Hematopoietic multipotent progenitor cell treated with erythropoietin and hydrocortisone succinate and interleukin-3 and kit ligand, for 17 days (in vitro differentiated cells): ENCODE results near the gene DDO.
"Not testable (repeated sequence)": the region's sequence is repeated elsewhere in the genome, so short reads cannot be mapped to it uniquely, and the experiment has no call there.

Source experiments
- DNase-seq: peaks from one replicate; pipeline ENCODE4 v3.0.0-alpha.2; 2015; ENCODE audit warnings: low spot score

The DDO gene

DNA sequence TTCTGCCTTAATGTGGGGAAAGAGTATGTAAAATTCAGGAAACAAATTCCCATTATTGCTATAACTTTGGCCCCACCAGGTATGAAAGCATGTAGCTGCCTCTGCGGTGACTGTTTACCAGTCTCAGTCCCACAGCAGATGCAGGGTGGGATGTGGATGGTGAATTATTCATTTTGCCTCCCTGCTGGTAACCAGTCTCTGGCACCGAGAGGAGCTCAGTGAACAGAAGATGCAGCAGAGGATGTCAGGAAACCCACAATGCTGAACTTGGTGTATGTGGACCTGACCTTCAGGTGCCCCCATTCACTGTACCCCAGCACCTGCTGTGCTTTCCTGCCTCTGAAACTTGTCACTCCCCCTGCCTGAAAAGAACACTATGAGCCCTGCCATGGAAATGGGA is 48.4 kb downstream of the DDO start:
- DNase-seq: no peak

DNA sequence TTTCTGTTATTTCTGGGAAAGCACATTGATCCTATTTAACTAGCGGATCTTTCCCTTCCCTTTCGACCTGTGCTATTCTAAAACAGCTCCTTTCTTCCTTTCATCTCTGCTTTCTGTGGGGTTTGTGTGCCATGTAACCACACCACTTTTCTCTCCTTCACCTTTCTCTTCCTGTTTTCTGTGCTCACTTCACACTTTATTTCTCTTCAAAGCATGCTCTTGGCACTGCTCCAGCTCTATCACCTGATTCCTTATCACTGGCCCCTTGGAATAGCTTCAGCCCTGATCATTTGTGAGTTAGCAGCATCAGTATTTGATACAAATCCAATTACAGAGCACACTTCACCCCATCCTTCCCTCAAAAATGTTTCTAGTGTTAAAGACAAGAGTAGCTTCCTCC is 49.1 kb downstream of the DDO start:
- no peak for DNase-seq

DNA sequence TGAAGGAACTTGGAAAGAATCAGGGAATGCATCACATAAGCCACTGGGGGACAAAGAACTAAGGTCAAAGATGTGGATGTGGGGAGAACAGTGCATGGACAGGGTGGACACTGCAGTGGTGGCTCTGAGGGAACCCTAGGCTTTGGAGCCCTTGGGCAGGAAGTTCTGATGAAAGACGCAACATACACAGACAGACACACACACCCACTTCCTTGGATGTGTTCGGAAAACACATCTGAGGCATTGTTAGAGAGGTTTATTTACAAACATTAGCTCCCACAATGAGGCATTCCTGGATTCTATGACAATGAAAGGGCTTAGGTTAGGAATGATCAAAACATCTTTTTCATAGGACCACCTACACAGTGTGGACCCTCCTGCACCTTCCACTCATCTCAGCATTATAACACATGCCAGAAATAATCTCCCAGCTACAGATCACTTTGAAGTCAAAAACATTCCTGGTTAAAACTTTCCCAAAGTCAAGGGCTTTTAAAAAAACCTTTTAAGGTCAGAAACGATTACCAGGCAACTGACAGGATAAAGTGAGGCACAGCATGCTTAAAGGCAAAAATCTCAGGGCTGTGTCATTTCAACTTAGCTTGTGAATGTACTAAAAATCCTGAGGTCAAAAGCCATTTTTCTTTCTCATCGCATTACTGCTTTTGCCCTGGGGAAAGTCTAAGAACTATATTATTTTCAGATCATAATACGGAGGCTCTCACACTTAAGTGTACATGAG is 50.8 kb downstream of the DDO start:
- DNase-seq: no peak

DNA sequence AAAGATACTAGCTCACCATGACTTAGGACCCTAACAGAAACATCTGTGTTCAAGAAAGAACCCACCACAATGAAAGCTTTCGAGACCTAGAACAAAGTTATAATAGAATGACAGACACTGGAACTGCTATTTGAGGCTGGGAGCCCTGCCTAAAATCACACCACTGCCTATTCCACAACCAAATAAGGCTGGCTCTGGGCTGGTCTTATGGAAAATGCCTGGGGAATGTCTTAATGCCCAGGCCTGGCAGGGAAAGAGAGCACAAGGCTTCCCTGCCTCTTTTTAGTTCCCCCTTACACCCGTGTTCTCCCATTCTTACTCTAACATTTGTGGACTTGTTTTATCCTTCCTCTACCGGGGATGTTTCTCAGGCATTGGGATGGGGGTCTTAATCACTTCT is 51.6 kb downstream of the DDO start:
- no peak for DNase-seq

DNA sequence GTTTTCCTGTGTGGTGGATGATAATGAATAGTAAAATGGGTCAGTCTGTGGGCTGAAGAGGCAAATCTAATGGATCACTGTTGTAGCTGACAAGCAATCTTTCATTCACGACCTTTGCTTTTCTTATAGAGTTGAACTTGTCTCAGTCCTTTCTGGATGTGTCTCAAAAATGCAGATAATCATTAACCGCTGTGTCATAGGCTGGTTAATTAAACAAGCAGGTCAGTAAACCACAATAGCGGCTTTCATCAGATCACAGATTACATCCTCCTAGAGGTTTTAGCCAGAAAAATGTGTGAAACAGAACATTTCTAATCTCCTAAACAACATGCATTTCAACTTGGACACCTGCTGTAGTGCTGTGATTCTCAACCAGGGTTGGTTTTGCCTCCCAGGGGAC is 54.7 kb downstream of the DDO start:
- DNase-seq: no peak

DNA sequence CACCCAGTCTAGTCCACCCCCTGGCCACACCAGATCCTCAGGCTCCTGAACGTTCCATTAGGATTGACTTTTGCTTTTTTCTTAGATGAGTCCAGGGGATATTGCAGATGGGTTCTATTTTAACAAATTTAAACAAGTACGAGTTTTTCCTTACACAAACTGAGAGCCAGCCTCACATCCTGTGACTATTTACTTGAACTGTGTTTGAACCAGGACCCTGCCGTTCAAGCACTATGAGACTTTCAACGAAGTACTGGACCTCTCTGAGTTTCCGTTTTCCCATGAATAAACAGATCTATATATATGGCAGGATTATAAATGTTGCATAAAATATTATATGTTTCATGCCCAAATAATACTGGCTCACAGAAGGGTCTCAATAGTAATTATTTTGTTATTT is 55.8 kb downstream of the DDO start:
- no peak for DNase-seq

DNA sequence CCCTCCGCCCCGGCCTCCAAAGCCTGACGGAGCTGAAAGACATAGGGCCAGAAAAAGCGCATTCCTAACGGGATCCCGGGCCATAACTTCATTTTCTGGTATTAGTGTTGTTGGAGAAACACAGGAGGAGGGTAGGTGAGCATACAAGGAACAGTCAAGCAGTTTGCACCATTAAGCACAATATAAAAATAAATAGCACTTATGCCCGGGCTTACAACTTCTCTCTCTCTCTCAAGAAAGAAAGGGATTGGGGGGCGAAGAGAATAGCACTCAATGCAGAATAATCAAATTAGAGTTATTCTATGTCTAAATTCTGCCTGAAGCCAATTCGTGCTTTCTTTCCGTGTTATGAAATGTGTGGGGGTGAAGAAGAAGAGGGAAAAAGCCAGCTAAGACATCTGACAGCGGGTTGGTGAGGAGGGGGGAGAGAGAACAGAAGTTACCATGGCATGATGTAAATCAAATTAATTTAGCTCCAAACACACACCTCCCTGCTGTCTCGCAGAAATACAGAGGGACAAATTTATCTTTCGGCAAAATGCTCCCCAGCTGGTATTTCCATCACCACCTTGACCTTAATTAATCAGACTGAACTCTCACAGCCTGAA is 56.7 kb downstream of the DDO start:
- no peak for DNase-seq

DNA sequence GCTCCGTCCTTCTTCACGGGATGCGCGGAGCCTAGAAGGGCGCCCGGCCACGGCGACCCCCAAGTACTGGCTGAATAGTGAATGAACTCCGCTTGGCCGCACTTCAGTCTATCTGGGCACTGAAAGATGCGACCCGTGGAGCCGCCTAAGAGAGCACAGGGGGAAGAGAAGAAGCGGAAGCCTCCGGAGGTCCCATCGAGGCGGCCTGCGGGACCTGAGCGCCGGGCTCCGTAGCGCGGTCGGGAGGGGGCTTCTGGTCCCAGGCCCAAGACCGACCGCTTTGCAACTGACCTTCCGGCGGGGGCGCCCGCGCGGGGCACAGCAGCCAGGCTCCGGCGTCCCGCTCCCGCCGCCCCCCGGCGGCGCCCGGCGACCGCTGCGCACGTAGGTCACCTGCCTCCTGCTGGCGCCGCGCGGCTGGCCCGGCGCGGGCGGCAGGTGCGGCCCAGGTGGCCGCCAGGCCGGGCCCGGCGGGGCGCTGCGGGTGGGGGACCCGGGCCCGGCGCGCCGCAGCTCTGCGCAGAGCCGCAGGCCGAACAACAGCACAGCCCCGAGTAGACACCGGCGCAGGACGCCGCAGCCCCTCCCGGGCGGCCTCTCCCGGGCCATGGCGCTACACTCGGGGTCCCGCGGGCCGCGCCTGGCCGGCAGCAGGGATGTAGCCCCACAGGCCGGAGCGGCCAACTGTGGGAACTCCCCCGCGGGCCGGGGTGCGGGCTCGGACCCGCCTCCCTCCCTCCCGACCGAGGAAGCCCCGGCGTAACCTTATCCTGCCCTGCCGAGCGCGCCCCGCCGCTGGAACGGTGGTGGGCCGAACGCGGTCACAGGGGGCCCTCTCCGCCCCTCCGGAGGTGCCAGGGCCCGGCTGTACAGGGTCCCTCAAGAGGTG is 57.5 kb downstream of the DDO start, which contains the start of gene METTL24:
METTL24 (minus strand) TSS at position 686 of the 889 bp plus-strand sequence; CDS start at position 609, 77 bp downstream.
- DNase-seq: no peak

DNA sequence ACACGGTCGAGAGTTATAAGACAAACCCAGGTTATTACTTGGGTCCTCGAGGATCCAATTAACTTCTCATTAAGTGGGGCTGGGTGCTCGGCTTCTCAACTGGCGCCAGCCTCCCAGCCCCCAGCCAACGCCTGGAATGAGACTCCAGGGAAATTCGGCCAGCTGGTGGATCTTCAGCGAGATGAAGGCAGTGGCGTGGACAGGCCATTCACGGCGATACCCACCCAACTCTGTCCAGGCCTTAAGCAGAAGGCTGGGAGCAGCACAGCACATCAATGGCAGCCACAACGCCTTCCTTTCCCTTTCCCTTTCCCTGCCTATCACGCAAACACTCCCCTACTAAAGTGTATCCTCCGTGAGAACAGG is 58.1 kb downstream of the DDO start:
- no peak for DNase-seq

DNA sequence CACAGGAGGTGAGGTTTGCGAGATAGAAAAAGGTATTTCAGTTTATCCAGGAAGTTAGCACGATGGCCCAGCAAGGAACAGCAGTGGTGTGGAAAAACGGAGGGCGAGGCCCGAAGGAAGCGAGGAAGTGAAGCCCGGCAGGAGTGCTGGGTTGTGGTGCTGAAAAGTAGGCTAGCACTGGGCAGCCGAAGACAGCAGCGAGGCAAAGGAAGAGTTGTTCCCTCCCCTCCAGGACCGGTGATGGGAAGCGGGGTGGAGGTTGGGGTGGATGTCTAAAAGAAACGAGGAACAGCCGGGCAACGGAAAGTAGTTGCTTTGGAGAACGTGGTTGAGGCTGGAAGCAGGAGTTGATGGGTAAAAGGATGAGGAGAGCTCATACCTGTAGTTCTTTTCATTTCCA is 58.6 kb downstream of the DDO start:
- DNase-seq: no peak

DNA sequence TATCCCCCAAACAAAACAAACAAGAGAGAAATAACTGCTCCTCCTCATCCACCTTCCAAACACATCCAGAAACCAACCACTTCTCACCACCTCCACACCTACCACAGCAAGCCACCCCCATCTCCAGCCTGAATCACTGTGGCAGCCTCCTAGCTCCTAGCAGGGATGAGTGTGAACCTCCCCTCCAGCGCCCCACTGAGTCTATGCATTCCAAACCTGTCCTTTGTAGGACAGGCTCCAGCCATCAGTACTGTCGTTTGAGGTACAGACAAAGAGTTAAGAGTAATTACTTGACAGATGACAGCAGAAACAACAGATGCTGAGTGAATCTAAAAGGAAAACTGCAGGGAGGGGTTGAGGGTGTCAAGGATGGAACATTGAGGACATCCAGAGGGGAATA is 59.6 kb downstream of the DDO start:
- no peak for DNase-seq

DNA sequence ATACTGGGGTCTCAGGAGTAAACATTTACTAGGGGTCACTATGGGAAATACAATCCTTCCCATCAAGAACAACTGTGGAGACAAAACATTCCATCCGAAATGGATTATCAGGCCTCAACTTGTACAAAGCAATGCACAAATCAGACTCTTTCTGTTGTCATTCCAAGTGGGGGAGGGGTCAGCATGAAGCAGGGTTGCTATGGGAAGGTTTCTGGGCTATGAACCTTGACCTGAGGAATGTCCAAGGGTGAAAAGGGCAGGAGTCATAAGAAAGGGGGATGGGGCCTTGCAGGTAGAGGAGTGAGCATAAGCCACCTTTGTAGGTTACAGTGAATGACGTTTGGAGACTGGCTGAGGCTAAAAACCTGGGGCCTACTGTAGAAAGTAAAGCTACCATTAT is 60.4 kb downstream of the DDO start:
- DNase-seq: no peak

DNA sequence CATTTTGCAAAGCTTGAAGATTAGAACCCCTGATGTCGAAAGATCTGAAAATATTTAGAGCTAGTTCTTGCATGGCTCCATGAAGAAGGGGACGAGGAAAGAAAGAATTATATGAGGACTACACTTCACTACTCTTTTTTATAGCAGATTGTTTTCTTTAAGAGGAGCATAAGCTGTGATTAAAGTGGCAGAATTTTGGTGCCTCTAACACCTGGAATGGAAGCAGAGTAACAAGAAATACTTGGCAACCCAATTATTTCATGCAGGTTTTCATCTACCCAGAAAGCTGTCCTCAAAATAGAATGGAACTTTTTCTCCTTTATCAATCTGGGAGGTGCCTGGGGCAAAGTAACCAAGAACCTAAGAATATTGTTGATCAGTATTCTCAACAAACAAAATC is 61.2 kb downstream of the DDO start:
- DNase-seq: no peak

DNA sequence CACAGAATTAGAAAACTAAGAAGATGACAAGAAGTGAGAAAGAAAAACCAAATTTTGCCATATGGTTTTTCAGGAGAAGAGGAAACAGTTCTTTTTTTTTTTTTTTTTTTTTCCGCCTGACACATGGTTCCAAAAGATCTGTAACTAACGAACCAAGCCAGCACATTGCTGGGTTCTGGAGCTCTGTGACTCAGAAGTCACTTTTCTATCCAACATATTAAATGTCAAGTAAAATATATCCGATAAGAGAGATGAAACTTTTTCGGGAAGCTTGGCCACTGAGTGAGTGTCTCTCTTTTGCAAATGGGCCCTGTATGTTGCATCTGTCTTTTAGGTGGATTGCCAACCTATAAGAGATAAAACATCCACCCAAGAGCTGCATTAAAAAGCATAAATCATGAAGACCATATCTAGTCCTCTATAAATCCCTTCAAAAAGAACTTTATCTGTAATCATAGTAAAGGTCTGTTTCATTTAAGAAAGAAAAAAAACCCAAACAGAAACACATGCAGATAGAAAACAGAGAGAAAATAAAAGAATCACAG is 61.8 kb downstream of the DDO start:
- DNase-seq: no peak

DNA sequence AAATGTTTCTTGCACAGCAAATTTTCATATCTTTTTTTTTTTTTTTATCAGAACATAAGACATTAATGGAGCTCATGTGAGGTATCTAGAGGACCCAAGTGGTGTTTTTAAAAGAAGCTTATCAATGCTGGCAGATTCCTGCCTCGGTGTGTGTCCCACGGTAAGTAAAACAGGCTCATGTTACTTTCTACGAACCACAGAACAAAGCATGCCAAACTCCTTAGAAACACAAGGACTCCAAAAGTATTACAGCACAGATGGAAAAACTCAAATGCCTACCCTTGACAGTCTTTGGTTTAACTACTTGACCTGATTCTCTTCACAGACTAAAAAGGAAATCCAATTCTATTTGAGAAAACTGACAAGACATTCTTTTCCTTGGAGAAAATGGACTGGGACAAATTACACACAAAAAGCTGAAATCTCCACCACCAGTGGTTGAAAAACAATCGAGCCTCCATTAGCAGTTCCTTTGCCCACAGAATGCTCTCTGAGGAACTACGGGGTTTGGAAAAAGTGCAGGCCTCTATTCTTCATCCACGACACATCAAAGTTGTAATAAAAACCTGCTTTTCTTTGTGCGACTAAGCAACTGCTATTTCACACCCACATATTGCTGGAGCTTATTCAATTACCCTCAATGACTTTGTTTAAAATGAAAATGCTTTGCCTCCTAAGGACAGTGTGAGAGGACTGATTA is 62.7 kb downstream of the DDO start:
- peak; percentile 21 for DNase-seq

DNA sequence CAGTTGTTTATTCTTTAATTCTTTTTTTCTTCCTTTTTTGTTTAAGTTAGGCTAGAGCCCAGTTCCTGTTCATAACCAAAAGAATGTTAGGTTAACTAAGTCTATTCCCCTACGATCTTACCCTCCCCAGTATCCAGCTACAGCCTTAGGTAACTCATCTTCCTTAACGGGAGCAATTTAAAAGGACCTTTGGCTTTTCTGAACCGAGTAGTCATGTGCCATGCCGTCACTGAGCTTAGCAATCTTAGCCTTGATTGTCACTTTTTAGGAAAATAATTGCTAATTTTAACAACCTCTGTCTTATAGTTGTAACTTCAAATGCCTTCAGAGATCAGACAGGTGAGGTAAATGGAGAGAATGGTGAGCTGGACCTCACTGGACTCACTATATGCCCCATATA is 63.4 kb downstream of the DDO start:
- DNase-seq: no peak

DNA sequence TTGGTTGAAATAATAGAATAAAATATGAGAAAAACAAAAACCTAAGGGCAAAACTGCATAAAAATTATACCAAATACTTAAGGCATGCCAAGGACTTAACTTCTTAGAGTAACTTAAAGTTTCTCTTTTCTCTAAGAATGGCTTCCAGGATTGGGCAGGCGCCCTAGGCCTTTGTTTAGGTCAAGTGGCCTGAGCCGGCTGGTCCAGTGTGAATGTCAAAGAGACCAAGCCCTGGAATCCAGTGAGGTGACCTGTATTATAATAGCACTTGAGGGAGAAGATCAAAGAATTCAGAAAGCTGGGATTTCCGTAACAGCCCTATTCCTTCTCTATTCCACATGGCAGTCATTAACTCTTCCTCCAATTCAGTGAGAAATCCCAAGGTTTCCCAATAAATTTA is 63.8 kb downstream of the DDO start:
- no peak for DNase-seq

DNA sequence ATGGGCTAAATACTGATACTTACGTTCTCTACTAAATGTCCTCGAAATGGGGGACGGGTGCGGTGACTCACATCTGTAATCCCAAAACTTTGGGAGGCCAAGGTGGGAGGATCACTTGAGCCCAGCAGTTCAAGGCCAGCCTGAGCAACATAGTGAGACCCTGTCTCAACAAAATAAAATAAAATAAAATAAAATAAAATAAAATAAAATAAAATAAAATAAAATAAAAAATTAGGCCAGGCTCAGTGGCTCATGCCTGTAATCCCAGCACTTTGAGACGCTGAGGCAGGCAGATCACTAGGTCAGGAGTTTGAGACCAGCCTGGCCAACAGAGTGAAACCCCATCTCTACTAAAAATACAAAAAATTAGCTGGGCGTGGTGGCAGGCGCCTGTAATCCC is 64.8 kb downstream of the DDO start:
- not testable (repeated sequence) for DNase-seq

DNA sequence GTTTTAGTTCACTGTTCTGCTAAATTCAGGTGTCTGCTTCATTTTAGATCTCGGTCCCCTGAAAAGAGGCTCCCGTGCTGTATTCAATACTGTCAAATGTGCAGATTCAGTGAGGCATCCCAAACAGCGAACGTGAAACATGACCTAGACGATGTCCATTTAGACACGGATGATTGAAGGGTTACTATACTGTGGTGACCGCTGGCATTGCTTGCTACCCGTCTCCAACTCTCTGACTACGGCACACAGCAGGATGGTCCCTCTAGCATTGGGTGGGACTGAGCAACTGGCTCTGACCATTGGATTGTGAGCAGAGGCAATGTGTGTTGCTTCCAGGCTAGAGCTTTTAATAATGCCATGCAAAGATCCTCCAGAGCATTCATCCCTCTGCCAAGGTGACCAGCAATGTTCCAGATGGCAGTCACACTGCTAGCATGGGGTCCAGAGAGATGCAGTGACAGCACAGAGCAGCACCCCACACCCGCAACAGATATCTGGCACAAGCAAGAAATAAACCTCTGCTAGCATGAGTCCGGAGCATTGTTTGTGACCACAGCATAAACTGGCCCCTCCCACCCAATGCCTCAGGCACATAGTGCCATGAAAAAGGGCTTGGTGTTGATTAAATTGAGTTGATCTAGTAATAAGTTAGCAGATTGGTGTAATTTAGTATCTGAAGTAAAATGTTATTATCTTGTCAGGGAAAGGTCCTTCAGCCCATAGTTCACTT is 66.2 kb downstream of the DDO start:
- DNase-seq: no peak

DNA sequence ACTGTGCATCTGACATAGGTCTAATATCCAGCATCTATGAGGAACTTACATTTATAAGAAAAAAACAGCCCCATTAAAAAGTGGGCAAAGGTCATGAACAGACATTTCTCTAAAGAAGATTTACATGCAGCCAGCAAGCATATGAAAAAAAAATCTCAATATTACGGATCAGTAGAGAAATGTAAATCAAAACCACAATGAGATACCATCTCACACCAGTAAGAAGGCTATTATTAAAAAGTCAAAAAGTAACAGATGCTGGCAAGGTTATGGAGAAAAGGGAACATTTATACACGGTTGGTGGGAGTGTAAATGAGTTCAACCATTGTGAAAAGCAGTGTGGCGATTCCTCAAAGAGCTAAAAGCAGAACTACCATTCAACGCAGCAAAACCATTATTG is 70.3 kb downstream of the DDO start:
- DNase-seq: no peak

DNA sequence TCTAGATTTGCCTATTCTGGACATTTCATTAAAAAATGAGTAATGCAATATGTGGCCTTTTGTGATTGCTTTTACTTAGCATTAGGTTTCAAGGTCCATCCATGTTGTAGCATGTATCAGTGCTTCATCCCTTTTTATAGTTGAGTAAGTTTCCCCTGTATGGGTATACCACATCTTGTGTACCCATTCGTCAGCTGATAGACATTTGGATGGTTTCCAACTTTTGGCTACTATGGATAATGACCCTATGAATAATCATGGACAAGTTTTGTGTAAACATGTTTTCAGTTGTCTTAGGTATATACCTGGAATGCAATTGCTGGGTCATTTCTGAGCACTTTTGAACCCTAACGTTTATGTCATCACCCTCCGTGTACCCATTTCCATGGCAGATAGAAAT is 72.6 kb downstream of the DDO start:
- no peak for DNase-seq
